GM10266 (cell line): ENCODE results near the gene ERCC6L2.
A peak's percentile ranks its signal among the peaks of the same experiment; 100 is the strongest.

Source experiments
- DNase-seq: peaks from one replicate; pipeline ENCODE4 v3.0.0; 2012; ENCODE audit errors: extremely low spot score
- CTCF ChIP-seq: IDR thresholded peaks from 2 replicates; pipeline ENCODE4 v1.5.1; 2012; ENCODE audit warnings: mild to moderate bottlenecking, low read depth; ENCODE audit not compliant: control insufficient read depth, insufficient read depth; ENCODE audit errors: missing control alignments

ERCC6L2 gene

GRCh38 chr9:95953986-95954385 lies 78.5 kb downstream of the ERCC6L2 start:
- peak; percentile 6 for DNase-seq

GRCh38 chr9:95954940-95955339 lies 79.4 kb downstream of the ERCC6L2 start:
- no peak for TF ChIP-seq CTCF
- DNase-seq: no peak

More at GRCh38 chr9:95953986-95954385, 78.5 kb downstream of the ERCC6L2 start:
- no peak for TF ChIP-seq CTCF

- no peak for DNase-seq
- TF ChIP-seq CTCF: no peak
Measured at GRCh38 chr9:95962936-95963335, 87.4 kb downstream of the ERCC6L2 start.

- no peak for TF ChIP-seq CTCF
- no peak for DNase-seq
Measured at GRCh38 chr9:95963659-95964058, 88.2 kb downstream of the ERCC6L2 start.

- TF ChIP-seq CTCF: no peak
- no peak for DNase-seq
Measured at GRCh38 chr9:95966306-95966705, 90.8 kb downstream of the ERCC6L2 start.

GRCh38 chr9:95970317-95970716 lies 94.8 kb downstream of the ERCC6L2 start:
- TF ChIP-seq CTCF: no peak
- DNase-seq: no peak

- TF ChIP-seq CTCF: no peak
- DNase-seq: no peak
Measured at GRCh38 chr9:95971815-95972214, 96.3 kb downstream of the ERCC6L2 start.
